Mesothelial cell of epicardium (in vitro differentiated cells): ENCODE results near the gene CRAMP1. TPM values are rescaled to one million over a fixed set of nuclear protein-coding genes. Genes with fewer than 3 reads are reported as not detected.

Experiments used
- DNase-seq, 2 experiments: peaks; one replicate each; pipeline ENCODE4 v3.0.0; 2021; ENCODE audit warnings: low spot score in 2 of 2; ENCODE audit not compliant: unreplicated experiment in 2 of 2
- H3K27ac Mint-ChIP-seq: 2 replicates; pipeline ENCODE4 v1.8.0; 2021; ENCODE audit warnings: mixed read lengths
- H3K27me3 Mint-ChIP-seq: 2 replicates; pipeline ENCODE4 v1.8.0; 2021; ENCODE audit warnings: low read depth, mixed read lengths
- H3K36me3 Mint-ChIP-seq: 2 replicates; pipeline ENCODE4 v1.8.0; 2021; ENCODE audit warnings: mixed read lengths
- H3K4me1 Mint-ChIP-seq: 2 replicates; pipeline ENCODE4 v1.8.0; 2021; ENCODE audit warnings: mixed read lengths
- H3K4me3 Mint-ChIP-seq: 2 replicates; pipeline ENCODE4 v1.8.0; 2021; ENCODE audit warnings: mild to moderate bottlenecking, moderate library complexity, mixed read lengths
- H3K9me3 Mint-ChIP-seq: 2 replicates; pipeline ENCODE4 v1.8.0; 2021; ENCODE audit warnings: mixed read lengths
- CTCF ChIP-seq: fragments of 200-600 bp; sonication (generic); IDR thresholded peaks from one replicate; pipeline ENCODE4 v1.5.0; 2021; ENCODE audit warnings: antibody characterized with exemption; ENCODE audit not compliant: unreplicated experiment
- total RNA-seq: library from RNA; stranded (reverse); gene quantifications from 3 replicates; pipeline ENCODE4 v1.2.1, GENCODE V29; 2021

The CRAMP1 gene
- total RNA-seq, 1 donor from 2014 or later: 44.8 TPM

GRCh38 chr16:1619976-1620375, 7.8 kb downstream of the CRAMP1 start:
- TF ChIP-seq CTCF: no peak
- peaks cover 10% of the 10 kb centered on the region for H3K36me3 Mint-ChIP-seq
- H3K27ac Mint-ChIP-seq: no peak overlapping the region
- H3K9me3 Mint-ChIP-seq: no peaks in the 10 kb centered on the region
- H3K4me1 Mint-ChIP-seq: peaks cover 14% of the 10 kb centered on the region
- no peak overlapping the region for H3K4me3 Mint-ChIP-seq
- DNase-seq: no peak
- H3K27me3 Mint-ChIP-seq: no peaks in the 10 kb centered on the region

- no peak overlapping the region for H3K27ac Mint-ChIP-seq
- H3K9me3 Mint-ChIP-seq: no peaks in the 10 kb centered on the region
- H3K4me3 Mint-ChIP-seq: no peak overlapping the region
- no peak for DNase-seq
- no peaks in the 10 kb centered on the region for H3K27me3 Mint-ChIP-seq
- peaks cover 13% of the 10 kb centered on the region for H3K36me3 Mint-ChIP-seq
- TF ChIP-seq CTCF: no peak
- peaks cover 10% of the 10 kb centered on the region for H3K4me1 Mint-ChIP-seq
Observed at GRCh38 chr16:1620391-1620790, 8.2 kb downstream of the CRAMP1 start.

GRCh38 chr16:1621851-1622250, 9.7 kb downstream of the CRAMP1 start:
- H3K9me3 Mint-ChIP-seq: no peaks in the 10 kb centered on the region
- no peaks in the 10 kb centered on the region for H3K27me3 Mint-ChIP-seq
- H3K4me3 Mint-ChIP-seq: no peak overlapping the region
- no peak overlapping the region for H3K27ac Mint-ChIP-seq
- TF ChIP-seq CTCF: no peak
- DNase-seq: no peak
- H3K4me1 Mint-ChIP-seq: no peaks in the 10 kb centered on the region
- H3K36me3 Mint-ChIP-seq: peaks cover 12% of the 10 kb centered on the region

- peaks cover 23% of the 10 kb centered on the region for H3K36me3 Mint-ChIP-seq
Observed at GRCh38 chr16:1626327-1626726, 14.2 kb downstream of the CRAMP1 start.

GRCh38 chr16:1626776-1627175, 14.6 kb downstream of the CRAMP1 start:
- no peaks in the 10 kb centered on the region for H3K9me3 Mint-ChIP-seq
- no peaks in the 10 kb centered on the region for H3K4me1 Mint-ChIP-seq
- H3K4me3 Mint-ChIP-seq: no peak overlapping the region
- no peak for TF ChIP-seq CTCF
- no peak for DNase-seq
- no peak overlapping the region for H3K27ac Mint-ChIP-seq
- H3K36me3 Mint-ChIP-seq: peaks cover 23% of the 10 kb centered on the region
- H3K27me3 Mint-ChIP-seq: no peaks in the 10 kb centered on the region

More at GRCh38 chr16:1626327-1626726, 14.2 kb downstream of the CRAMP1 start:
- no peak for DNase-seq
- no peaks in the 10 kb centered on the region for H3K27me3 Mint-ChIP-seq
- no peak overlapping the region for H3K27ac Mint-ChIP-seq
- no peak overlapping the region for H3K4me3 Mint-ChIP-seq
- no peaks in the 10 kb centered on the region for H3K9me3 Mint-ChIP-seq
- no peak for TF ChIP-seq CTCF
- H3K4me1 Mint-ChIP-seq: no peaks in the 10 kb centered on the region
